Type B pancreatic cell (in vitro differentiated cells): Measurements from ENCODE around the gene PRSS21. TPM values are rescaled to one million over a fixed set of nuclear protein-coding genes. Genes with fewer than 3 reads are reported as not detected.

Source experiments
- DNase-seq: peaks from one replicate; pipeline ENCODE4 v3.0.0; 2021; ENCODE audit warnings: mixed read lengths; ENCODE audit not compliant: unreplicated experiment; ENCODE audit errors: extremely low spot score
- H3K27ac Mint-ChIP-seq: 2 replicates; pipeline ENCODE4 v1.8.0; 2021; ENCODE audit warnings: mild to moderate bottlenecking, mixed read lengths
- H3K27me3 Mint-ChIP-seq: 2 replicates; pipeline ENCODE4 v1.8.0; 2021; ENCODE audit warnings: mixed read lengths
- H3K36me3 Mint-ChIP-seq: 2 replicates; pipeline ENCODE4 v1.8.0; 2021; ENCODE audit warnings: mixed read lengths
- H3K4me1 Mint-ChIP-seq: one replicate; pipeline ENCODE4 v1.8.0; 2021; ENCODE audit warnings: mixed read lengths; ENCODE audit not compliant: unreplicated experiment
- H3K4me3 Mint-ChIP-seq: 2 replicates; pipeline ENCODE4 v1.8.0; 2021; ENCODE audit warnings: mild to moderate bottlenecking, mixed read lengths
- H3K9me3 Mint-ChIP-seq: 2 replicates; pipeline ENCODE4 v1.8.0; 2021; ENCODE audit warnings: mixed read lengths
- CTCF ChIP-seq: fragments of 200-600 bp; sonication (generic); conservative IDR thresholded peaks from 2 replicates; pipeline ENCODE4 v1.5.0; 2021; ENCODE audit warnings: antibody characterized with exemption, mild to moderate bottlenecking
- total RNA-seq: library from RNA; stranded (reverse); gene quantifications from 2 replicates; pipeline ENCODE4 v1.2.1, GENCODE V29; 2021; ENCODE audit warnings: low replicate concordance

The PRSS21 gene
- total RNA-seq, 1 donor from 2014 or later = not detected

- Mint-ChIP-seq H3K36me3 (no peaks in the 10 kb centered on the region), H3K4me1 (no peaks in the 10 kb centered on the region), H3K9me3 (no peaks in the 10 kb centered on the region), H3K4me3 (no peak overlapping the region), H3K27me3 (peaks cover 12% of the 10 kb centered on the region), H3K27ac (no peak overlapping the region)
- no peak for TF ChIP-seq CTCF
- DNase-seq = no peak
Observed at GRCh38 chr16:2828876-2829430, 11.9 kb downstream of the PRSS21 start.

GRCh38 chr16:2829501-2830354 lies 12.7 kb downstream of the PRSS21 start, which contains the start of gene ZG16B:
TSS of gene ZG16B (plus strand) at chr16:2830303. CDS start at chr16:2830442, 139 bp downstream.
- peaks cover 14% of the 10 kb centered on the region for H3K27me3 Mint-ChIP-seq
- H3K27ac Mint-ChIP-seq = no peak within 1 kb of the TSS
- H3K36me3 Mint-ChIP-seq = no peaks in the 10 kb centered on the region
- no peak within 1 kb of the TSS for H3K4me3 Mint-ChIP-seq
- DNase-seq = no peak
- H3K4me1 Mint-ChIP-seq = no peaks in the 10 kb centered on the region
- no peaks in the 10 kb centered on the region for H3K9me3 Mint-ChIP-seq
- TF ChIP-seq CTCF = no peak

DNA sequence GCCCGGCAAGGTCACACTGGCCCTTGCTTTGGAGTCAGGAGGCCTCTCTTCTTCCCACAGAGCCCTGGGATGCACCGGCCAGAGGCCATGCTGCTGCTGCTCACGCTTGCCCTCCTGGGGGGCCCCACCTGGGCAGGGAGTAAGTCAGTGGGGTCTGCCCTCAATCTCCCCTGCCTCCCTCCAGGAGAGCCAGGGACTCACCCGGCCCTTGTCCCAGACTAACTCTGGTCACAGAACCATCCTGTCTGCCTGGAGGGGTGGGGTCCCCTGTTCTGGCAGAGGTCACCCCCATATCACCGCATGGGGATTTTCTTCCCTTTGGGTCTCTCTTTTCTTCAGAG lies 13.3 kb downstream of the PRSS21 start:
- no peaks in the 10 kb centered on the region for H3K36me3 Mint-ChIP-seq
- no peak for TF ChIP-seq CTCF
- H3K4me3 Mint-ChIP-seq = no peak overlapping the region
- H3K27me3 Mint-ChIP-seq = peaks cover 15% of the 10 kb centered on the region
- H3K27ac Mint-ChIP-seq = no peak overlapping the region
- H3K4me1 Mint-ChIP-seq = no peaks in the 10 kb centered on the region
- DNase-seq = no peak
- H3K9me3 Mint-ChIP-seq = no peaks in the 10 kb centered on the region

DNA sequence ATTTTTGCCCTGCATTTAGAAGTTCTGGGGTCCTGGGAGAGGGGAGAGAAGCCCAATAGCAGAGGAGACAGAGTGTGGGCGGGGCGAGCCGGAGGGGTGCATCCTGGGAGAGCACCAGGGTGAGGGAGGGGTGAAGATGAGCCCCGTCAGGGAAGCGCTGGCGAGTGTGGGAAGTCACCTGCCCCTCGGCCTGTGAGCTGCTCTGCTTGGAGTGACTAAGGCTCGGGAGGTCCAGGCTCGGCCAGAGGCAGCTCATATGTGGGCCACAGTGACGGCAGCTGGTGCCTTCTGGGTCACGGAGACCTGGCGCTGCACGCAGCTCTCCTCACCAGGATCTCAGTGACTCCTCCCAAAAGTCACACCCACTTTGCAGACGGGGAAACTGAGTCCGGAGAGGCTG lies 14.2 kb downstream of the PRSS21 start:
- Mint-ChIP-seq H3K4me1 (no peaks in the 10 kb centered on the region), H3K4me3 (no peak overlapping the region), H3K36me3 (no peaks in the 10 kb centered on the region), H3K27ac (no peak overlapping the region), H3K27me3 (peaks cover 21% of the 10 kb centered on the region), H3K9me3 (no peaks in the 10 kb centered on the region)
- DNase-seq = no peak
- no peak for TF ChIP-seq CTCF

- H3K9me3 Mint-ChIP-seq = no peaks in the 10 kb centered on the region
- no peaks in the 10 kb centered on the region for H3K36me3 Mint-ChIP-seq
- TF ChIP-seq CTCF = no peak
- H3K27ac Mint-ChIP-seq = no peak overlapping the region
- H3K27me3 Mint-ChIP-seq = peaks cover 34% of the 10 kb centered on the region
- DNase-seq = no peak
- no peak overlapping the region for H3K4me3 Mint-ChIP-seq
- no peaks in the 10 kb centered on the region for H3K4me1 Mint-ChIP-seq
Observed at GRCh38 chr16:2833776-2834175, 16.7 kb downstream of the PRSS21 start.
